GM12873 (cell line): ENCODE measurements around the gene RASSF8.

Source experiments
- CTCF ChIP-seq: IDR thresholded peaks from 2 replicates; pipeline ENCODE4 v1.5.1; 2012; ENCODE audit warnings: low read depth, mild to moderate bottlenecking, moderate library complexity, low read length, control low read depth; ENCODE audit not compliant: insufficient read depth; ENCODE audit errors: missing control alignments

Gene RASSF8

GRCh38 chr12:26062006-26062405 lies 103.5 kb downstream of the RASSF8 start:
- no peak for TF ChIP-seq CTCF

- TF ChIP-seq CTCF: no peak
These were observed 104.1 kb downstream of the RASSF8 start for GRCh38 chr12:26062566-26062965.

GRCh38 chr12:26065451-26065850 lies 107.0 kb downstream of the RASSF8 start:
- TF ChIP-seq CTCF: no peak

GRCh38 chr12:26068503-26068902 lies 110.0 kb downstream of the RASSF8 start:
- no peak for TF ChIP-seq CTCF

GRCh38 chr12:26069796-26070195 lies 111.3 kb downstream of the RASSF8 start:
- TF ChIP-seq CTCF: no peak

GRCh38 chr12:26077915-26078702 lies 119.6 kb downstream of the RASSF8 start:
- TF ChIP-seq CTCF: no peak

- no peak for TF ChIP-seq CTCF
These were observed 122.4 kb downstream of the RASSF8 start for GRCh38 chr12:26080911-26081310.
